GM12891 (cell line): Measurements from ENCODE around the gene TRIP6.

Source experiments
- POLR2A ChIP-seq: IDR thresholded peaks from 2 replicates; pipeline ENCODE4 v1.6.1; 2011; ENCODE audit warnings: low read depth, low read length, control low read depth
- POLR2AphosphoS5 ChIP-seq: IDR thresholded peaks from 2 replicates; pipeline ENCODE4 v1.6.1; 2011; ENCODE audit warnings: low read depth, low read length, control low read depth

GRCh38 chr7:100840470-100841100 is 26.6 kb upstream of the TRIP6 start:
- TF ChIP-seq POLR2AphosphoS5 (no peak), POLR2A (no peak)
